GM18526 (cell line): Measurements from ENCODE around the gene INPP5A.

Experiments
- POLR2A ChIP-seq: IDR thresholded peaks from 3 replicates; pipeline ENCODE4 v1.6.1; 2011; ENCODE audit not compliant: insufficient read length; ENCODE audit errors: extremely low read depth

INPP5A gene

GRCh38 chr10:132654708-132655661 is 117.4 kb downstream of the INPP5A start:
- no peak for TF ChIP-seq POLR2A

- no peak for TF ChIP-seq POLR2A
Measured at GRCh38 chr10:132655735-132656134, 118.1 kb downstream of the INPP5A start.

GRCh38 chr10:132656283-132657126 is 118.9 kb downstream of the INPP5A start:
- no peak for TF ChIP-seq POLR2A

GRCh38 chr10:132657127-132657706 is 119.6 kb downstream of the INPP5A start:
- TF ChIP-seq POLR2A, result no peak

GRCh38 chr10:132657748-132658147 is 120.2 kb downstream of the INPP5A start:
- no peak for TF ChIP-seq POLR2A

GRCh38 chr10:132658546-132659205 is 121.1 kb downstream of the INPP5A start:
- no peak for TF ChIP-seq POLR2A

GRCh38 chr10:132659206-132660091 is 121.9 kb downstream of the INPP5A start:
- TF ChIP-seq POLR2A, result no peak

- no peak for TF ChIP-seq POLR2A
Measured at GRCh38 chr10:132660385-132660784, 122.8 kb downstream of the INPP5A start.

- TF ChIP-seq POLR2A, result no peak
Measured at GRCh38 chr10:132662186-132662920, 124.8 kb downstream of the INPP5A start.

- TF ChIP-seq POLR2A, result no peak
Measured at GRCh38 chr10:132663666-132664365, 126.2 kb downstream of the INPP5A start.

- TF ChIP-seq POLR2A, result no peak
Measured at GRCh38 chr10:132664407-132664806, 126.8 kb downstream of the INPP5A start.

GRCh38 chr10:132664883-132665282 is 127.3 kb downstream of the INPP5A start:
- no peak for TF ChIP-seq POLR2A
